K562 (cell line): Measurements from ENCODE around the gene APOO. TPM values are rescaled to one million over a fixed set of nuclear protein-coding genes. Genes with fewer than 3 reads are reported as not detected.

Experiments used
- BDP1 ChIP-seq: IDR thresholded peaks from 3 replicates; pipeline ENCODE4 v1.6.1; 2011; ENCODE audit not compliant: insufficient read length, insufficient read depth
- BRD4 ChIP-seq: fragments of 200-600 bp; sonication (generic); IDR thresholded peaks from 2 replicates; pipeline ENCODE4 v1.6.1; 2017; ENCODE audit warnings: inconsistent platforms
- ETV5 ChIP-seq: sonication (generic); formaldehyde crosslinking; IDR thresholded peaks from 2 replicates; pipeline ENCODE4 v1.4.0; 2020; ENCODE audit warnings: low read depth, mild to moderate bottlenecking, missing genetic modification reagents
- HLTF ChIP-seq: fragments of 450-650 bp; IDR thresholded peaks from 2 replicates; pipeline ENCODE4 v1.6.1; 2016
- MED1 ChIP-seq: sonication (generic); formaldehyde crosslinking; IDR thresholded peaks from 2 replicates; pipeline ENCODE4 v1.8.1; 2023; ENCODE audit warnings: missing genetic modification reagents, borderline replicate concordance
- NFXL1 ChIP-seq: fragments of 450-650 bp; formaldehyde crosslinking; IDR thresholded peaks from 2 replicates; pipeline ENCODE4 v1.4.0; 2021; ENCODE audit warnings: mild to moderate bottlenecking
- NR2C1 ChIP-seq, 2 experiments: fragments of 450-650 bp; IDR thresholded peaks; 2 replicates each; pipeline ENCODE4 v1.6.1; 2017; ENCODE audit warnings: mild to moderate bottlenecking in 2 of 2, antibody characterized with exemption in 1 of 2, inconsistent platforms in 1 of 2, missing compliant biosample characterization in 1 of 2, missing genetic modification characterization in 1 of 2
- PCBP2 ChIP-seq: fragments of 200-400 bp; formaldehyde crosslinking; IDR thresholded peaks from 2 replicates; pipeline ENCODE4 v1.6.1; 2018; ENCODE audit warnings: low read length, low read depth, mild to moderate bottlenecking, moderate library complexity; ENCODE audit not compliant: poor library complexity, severe bottlenecking
- RBFOX2 ChIP-seq: fragments of 200-400 bp; formaldehyde crosslinking; IDR thresholded peaks from 2 replicates; pipeline ENCODE4 v1.6.1; 2017; ENCODE audit warnings: low read depth, mild to moderate bottlenecking, low read length, moderate library complexity
- RBM25 ChIP-seq: fragments of 200-400 bp; formaldehyde crosslinking; IDR thresholded peaks from 2 replicates; pipeline ENCODE4 v1.6.1; 2018; ENCODE audit warnings: low read length, low read depth, moderate library complexity; ENCODE audit not compliant: severe bottlenecking
- TCFL5 ChIP-seq: fragments of 250-450 bp; sonication (Bioruptor Pico); conservative IDR thresholded peaks from 2 replicates; pipeline ENCODE4 v1.6.1; 2021; ENCODE audit warnings: mild to moderate bottlenecking, moderate library complexity, matching md5 sums
- ZNF146 ChIP-seq: IDR thresholded peaks from one replicate; pipeline ENCODE4 v1.6.1; 2018; ENCODE audit warnings: missing compliant biosample characterization; ENCODE audit not compliant: unreplicated experiment
- ZNF253 ChIP-seq: fragments of 250-450 bp; sonication (Bioruptor Pico); conservative IDR thresholded peaks from 2 replicates; pipeline ENCODE4 v1.6.1; 2021; ENCODE audit warnings: mild to moderate bottlenecking
- polyA plus RNA-seq, 8 experiments: library from polyadenylated mRNA; depleted of rRNA in 4 of 8; stranded (reverse) in 5 of 8; unstranded in 3 of 8; fragments of >200 nt; fragmentation: Nextera tagmentation in 2 of 8; fragmentation: Illumina TruSeq in 1 of 8; extraction: Ambion mirVana in 2 of 8; extraction: Trizol in 1 of 8; gene quantifications; 2 replicates each; pipeline versions ENCODE4 v1.2.1 to v1.2.3, GENCODE V29; 2011 to 2014; ENCODE audit warnings: inconsistent platforms in 1 of 8, missing spikeins in 1 of 8
- total RNA-seq, 7 experiments: library from RNA; depleted of rRNA in 6 of 7; stranded (reverse); fragments of >200 nt in 6 of 7; fragmentation: Illumina TruSeq in 2 of 7; extraction: Trizol in 2 of 7; gene quantifications; 2 replicates each; pipeline versions ENCODE4 v1.2.1 to v1.2.3, GENCODE V29; 2011 to 2021; ENCODE audit warnings: low replicate concordance in 1 of 7
- TF ChIP-seq, protein P1 (sequence below): sonication (generic); formaldehyde crosslinking; IDR thresholded peaks from 2 replicates; pipeline ENCODE4 v1.8.1; 2023; ENCODE audit warnings: mild to moderate bottlenecking, missing genetic modification reagents
- TF ChIP-seq, protein P2 (sequence below), 2 experiments: fragments of 450-650 bp; IDR thresholded peaks; 2 replicates each; pipeline ENCODE4 v1.6.1; 2016
- TF ChIP-seq, protein P3 (sequence below): fragments of 450-650 bp; IDR thresholded peaks from 2 replicates; pipeline ENCODE4 v1.6.1; 2016; ENCODE audit warnings: antibody characterized with exemption
- TF ChIP-seq, protein P4 (sequence below): sonication (generic); formaldehyde crosslinking; IDR thresholded peaks from 2 replicates; pipeline ENCODE4 v1.8.0; 2022; ENCODE audit warnings: mild to moderate bottlenecking, missing genetic modification reagents

Gene APOO
- total and polyA plus RNA-seq, 9 of the 15 experiments (the other 6 are each of a cell fraction or from before 2014, with no cell fraction given): 37.3 to 76.4 (median 60.8) TPM

DNA sequence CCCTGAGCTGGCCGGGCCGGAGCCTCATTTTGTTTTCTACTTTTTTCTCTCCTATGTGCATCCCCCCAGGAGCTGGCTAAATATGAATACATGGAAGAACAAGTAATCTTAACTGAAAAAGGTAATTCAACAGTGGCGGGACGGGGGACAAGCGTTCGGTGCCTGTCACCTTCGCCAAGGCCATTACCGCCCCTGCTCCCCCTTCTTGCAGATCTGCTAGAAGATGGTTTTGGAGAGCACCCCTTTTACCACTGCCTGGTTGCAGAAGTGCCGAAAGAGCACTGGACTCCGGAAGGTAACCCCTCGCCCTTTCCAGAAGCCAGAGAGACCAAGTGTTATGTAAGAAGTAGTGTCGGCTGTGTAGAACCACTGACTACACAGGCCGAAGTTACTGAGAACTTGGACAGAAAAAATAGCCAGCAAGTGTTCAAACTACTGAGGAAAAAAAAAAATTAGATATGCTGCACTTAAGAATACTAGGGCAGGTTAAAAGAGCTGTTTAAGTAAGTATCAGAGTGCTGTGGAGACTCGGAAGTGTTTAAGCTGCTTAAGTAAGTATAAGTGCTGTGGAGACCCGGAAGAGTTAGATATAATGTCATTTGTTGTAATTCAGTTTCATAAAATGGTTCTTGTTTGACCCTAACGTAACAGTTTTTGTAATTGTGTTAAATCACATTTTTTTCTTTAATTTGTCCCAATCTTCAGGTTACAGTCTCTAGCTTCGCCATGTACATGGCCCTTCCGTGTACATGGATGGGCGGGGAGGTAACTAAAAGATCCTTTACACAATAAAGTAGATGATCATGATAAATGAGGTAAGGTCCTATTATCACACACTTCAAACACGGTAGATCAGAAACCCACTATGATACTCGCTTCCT, 123.9 kb downstream of the APOO start (continued):
- TF ChIP-seq, protein P1, sequence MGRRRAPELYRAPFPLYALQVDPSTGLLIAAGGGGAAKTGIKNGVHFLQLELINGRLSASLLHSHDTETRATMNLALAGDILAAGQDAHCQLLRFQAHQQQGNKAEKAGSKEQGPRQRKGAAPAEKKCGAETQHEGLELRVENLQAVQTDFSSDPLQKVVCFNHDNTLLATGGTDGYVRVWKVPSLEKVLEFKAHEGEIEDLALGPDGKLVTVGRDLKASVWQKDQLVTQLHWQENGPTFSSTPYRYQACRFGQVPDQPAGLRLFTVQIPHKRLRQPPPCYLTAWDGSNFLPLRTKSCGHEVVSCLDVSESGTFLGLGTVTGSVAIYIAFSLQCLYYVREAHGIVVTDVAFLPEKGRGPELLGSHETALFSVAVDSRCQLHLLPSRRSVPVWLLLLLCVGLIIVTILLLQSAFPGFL: no peak
- TF ChIP-seq NR2C1 (IDR thresholded peaks at IDR 0.05) (0 out of 2 replicates have a peak, but pooled peaks have one; percentile 15), NR2C1 (tag; IDR thresholded peaks at IDR 0.05) (no peak), HLTF (no peak), RBM25 (no peak), BDP1 (no peak), ZNF146 (CRISPR knock-in tag) (no peak), PCBP2 (no peak), ZNF253 (CRISPR knock-in tag) (no peak), RBFOX2 (peak; percentile 25; the same call in 1 of the 2 replicates), BRD4 (no peak), TCFL5 (no peak), NFXL1 (CRISPR knock-in tag) (no peak), MED1 (CRISPR knock-in tag) (no peak), ETV5 (CRISPR knock-in tag) (no peak)
- TF ChIP-seq, protein P2, sequence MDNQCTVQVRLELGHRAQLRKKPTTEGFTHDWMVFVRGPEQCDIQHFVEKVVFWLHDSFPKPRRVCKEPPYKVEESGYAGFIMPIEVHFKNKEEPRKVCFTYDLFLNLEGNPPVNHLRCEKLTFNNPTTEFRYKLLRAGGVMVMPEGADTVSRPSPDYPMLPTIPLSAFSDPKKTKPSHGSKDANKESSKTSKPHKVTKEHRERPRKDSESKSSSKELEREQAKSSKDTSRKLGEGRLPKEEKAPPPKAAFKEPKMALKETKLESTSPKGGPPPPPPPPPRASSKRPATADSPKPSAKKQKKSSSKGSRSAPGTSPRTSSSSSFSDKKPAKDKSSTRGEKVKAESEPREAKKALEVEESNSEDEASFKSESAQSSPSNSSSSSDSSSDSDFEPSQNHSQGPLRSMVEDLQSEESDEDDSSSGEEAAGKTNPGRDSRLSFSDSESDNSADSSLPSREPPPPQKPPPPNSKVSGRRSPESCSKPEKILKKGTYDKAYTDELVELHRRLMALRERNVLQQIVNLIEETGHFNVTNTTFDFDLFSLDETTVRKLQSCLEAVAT (IDR thresholded peaks at IDR 0.05): peak in 1 of 2 experiments; percentile 70; a peak in 3 of 4 replicates
- TF ChIP-seq, protein P3, sequence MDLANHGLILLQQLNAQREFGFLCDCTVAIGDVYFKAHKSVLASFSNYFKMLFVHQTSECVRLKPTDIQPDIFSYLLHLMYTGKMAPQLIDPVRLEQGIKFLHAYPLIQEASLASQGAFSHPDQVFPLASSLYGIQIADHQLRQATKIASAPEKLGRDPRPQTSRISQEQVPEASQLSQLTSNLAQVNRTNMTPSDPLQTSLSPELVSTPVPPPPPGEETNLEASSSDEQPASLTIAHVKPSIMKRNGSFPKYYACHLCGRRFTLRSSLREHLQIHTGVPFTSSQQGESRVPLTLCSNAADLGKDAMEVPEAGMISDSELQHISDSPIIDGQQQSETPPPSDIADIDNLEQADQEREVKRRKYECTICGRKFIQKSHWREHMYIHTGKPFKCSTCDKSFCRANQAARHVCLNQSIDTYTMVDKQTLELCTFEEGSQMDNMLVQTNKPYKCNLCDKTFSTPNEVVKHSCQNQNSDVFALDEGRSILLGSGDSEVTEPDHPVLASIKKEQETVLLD: no peak
- TF ChIP-seq, protein P4, sequence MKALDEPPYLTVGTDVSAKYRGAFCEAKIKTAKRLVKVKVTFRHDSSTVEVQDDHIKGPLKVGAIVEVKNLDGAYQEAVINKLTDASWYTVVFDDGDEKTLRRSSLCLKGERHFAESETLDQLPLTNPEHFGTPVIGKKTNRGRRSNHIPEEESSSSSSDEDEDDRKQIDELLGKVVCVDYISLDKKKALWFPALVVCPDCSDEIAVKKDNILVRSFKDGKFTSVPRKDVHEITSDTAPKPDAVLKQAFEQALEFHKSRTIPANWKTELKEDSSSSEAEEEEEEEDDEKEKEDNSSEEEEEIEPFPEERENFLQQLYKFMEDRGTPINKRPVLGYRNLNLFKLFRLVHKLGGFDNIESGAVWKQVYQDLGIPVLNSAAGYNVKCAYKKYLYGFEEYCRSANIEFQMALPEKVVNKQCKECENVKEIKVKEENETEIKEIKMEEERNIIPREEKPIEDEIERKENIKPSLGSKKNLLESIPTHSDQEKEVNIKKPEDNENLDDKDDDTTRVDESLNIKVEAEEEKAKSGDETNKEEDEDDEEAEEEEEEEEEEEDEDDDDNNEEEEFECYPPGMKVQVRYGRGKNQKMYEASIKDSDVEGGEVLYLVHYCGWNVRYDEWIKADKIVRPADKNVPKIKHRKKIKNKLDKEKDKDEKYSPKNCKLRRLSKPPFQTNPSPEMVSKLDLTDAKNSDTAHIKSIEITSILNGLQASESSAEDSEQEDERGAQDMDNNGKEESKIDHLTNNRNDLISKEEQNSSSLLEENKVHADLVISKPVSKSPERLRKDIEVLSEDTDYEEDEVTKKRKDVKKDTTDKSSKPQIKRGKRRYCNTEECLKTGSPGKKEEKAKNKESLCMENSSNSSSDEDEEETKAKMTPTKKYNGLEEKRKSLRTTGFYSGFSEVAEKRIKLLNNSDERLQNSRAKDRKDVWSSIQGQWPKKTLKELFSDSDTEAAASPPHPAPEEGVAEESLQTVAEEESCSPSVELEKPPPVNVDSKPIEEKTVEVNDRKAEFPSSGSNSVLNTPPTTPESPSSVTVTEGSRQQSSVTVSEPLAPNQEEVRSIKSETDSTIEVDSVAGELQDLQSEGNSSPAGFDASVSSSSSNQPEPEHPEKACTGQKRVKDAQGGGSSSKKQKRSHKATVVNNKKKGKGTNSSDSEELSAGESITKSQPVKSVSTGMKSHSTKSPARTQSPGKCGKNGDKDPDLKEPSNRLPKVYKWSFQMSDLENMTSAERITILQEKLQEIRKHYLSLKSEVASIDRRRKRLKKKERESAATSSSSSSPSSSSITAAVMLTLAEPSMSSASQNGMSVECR (CRISPR knock-in tag): peak; percentile 5; the same call in 1 of the 2 replicates
